HG02623 (cell line): ENCODE results near the gene DMGDH.
A peak's percentile ranks its signal among the peaks of the same experiment; 100 is the strongest.
"Not testable (repeated sequence)": the region's sequence is repeated elsewhere in the genome, so short reads cannot be mapped to it uniquely, and the experiment has no call there.

Experiments
- ATAC-seq: cut with Tn5 transposase; IDR thresholded peaks from one replicate; pipeline ENCODE4 v1.9.1; 2021; ENCODE audit warnings: moderate library complexity; ENCODE audit not compliant: unreplicated experiment

DMGDH gene

DNA sequence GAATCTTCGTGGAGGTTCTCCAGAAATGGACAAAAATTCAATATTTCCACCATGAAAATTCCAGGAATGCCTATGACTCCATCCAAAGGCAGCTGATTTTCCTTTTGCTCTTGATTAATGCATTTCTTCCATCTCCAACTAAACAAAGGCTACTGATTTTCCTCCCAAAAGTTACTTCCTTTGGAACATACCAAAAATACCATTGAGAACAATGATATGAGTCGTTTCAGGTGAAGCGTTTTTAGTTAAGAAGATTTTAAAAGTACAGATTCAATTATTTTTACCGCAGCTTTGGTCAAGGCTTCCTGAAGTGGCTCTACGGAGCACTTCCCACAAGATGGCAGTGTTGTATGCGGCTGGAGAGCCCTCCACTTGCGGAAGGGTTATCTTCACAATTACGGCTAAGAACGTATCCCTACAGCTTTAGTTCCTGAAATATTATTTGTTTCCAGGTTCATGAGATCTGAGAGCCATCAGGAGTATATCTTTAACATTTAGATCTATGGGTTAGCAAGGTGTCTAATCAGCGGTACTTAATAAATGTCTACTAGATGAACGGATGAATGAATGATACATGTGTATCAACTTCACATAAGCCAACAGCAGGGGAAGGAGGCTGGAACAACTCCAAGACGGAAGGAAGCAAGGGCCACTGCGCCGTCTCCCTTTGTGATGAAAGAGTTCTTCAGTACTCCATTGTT, 48.5 kb downstream of the DMGDH start:
- ATAC-seq: no peak

DNA sequence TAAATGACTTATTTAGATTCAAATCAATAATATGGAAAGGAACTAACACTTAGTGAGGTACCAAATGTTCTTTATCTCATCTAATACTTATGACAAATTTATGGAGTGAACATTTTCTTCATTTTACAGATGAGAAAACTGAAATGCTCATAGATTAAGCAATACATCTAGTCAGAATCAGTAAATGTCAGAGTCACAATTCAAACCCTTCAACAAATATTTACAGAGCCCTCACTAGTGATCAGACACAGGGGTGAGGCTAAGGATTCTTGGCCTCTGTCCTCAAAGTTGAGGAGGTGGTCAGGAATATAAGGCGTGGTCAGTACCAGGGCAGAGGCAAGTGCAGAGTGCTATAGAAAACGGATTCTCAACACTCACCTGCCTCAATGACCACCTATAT, 54.8 kb downstream of the DMGDH start:
- ATAC-seq: no peak

DNA sequence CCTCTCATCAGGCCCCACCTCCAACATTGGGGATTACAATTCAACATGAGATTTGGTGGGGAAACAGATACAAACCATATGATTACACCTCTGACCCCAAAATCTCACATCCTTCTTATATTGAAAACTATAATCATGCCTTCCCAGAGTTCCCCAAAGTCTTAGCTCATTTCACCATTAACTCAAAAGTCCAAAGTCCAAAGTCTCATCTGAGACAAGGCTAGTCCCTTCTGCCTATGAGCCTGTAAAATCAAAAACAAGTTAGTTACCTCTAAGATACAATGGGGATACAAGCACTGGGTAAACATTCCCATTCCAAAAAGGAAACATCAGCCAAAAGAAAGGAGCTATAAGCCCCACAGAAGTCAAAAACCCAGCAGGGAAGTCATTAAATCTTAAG, 57.6 kb downstream of the DMGDH start:
- no peak for ATAC-seq

- no peak for ATAC-seq
Measured at GRCh38 chr5:79011219-79011836, 58.1 kb downstream of the DMGDH start.

DNA sequence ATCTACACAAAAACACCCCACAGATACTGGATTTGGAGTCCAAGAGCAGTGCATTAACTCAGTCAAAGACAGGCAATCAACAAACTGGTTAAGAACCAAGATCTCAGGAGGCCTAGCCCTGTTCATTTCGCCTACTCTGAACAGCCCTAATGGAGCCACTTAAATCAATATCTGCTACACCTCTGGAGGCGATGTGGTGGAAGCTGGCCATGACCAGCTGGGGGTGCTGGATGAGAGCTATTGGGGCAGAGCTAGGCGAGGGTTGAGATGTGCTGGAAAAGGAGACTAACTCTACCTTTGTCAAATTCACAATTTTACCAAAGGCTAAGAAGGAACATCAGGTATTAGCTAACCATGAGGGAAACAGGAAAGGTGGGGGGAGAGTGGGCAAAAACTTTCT, 61.1 kb downstream of the DMGDH start:
- ATAC-seq: no peak

GRCh38 chr5:79007872-79008271, 61.6 kb downstream of the DMGDH start:
- no peak for ATAC-seq

- no peak for ATAC-seq
Measured at GRCh38 chr5:79005936-79006631, 63.4 kb downstream of the DMGDH start.

- no peak for ATAC-seq
Measured at GRCh38 chr5:79005151-79005550, 64.3 kb downstream of the DMGDH start.

DNA sequence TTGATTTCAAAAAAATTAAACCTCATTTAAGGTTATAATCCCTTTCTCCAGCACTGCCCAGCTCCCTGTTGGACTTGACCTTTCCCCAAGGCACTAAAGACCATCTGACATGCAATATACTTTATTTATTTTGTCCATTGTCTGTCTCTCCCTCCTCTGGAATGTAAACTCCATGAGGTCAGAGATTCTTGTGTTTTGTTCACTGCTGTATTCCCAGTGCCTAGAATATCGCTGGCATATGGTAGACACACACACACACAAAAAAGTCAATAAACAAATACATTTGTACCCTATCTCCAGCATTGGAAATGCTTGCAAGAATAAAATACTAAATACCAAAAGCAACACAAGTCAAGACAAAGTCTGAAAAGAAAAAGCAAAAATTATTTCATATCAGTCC, 67.1 kb downstream of the DMGDH start:
- ATAC-seq: no peak

DNA sequence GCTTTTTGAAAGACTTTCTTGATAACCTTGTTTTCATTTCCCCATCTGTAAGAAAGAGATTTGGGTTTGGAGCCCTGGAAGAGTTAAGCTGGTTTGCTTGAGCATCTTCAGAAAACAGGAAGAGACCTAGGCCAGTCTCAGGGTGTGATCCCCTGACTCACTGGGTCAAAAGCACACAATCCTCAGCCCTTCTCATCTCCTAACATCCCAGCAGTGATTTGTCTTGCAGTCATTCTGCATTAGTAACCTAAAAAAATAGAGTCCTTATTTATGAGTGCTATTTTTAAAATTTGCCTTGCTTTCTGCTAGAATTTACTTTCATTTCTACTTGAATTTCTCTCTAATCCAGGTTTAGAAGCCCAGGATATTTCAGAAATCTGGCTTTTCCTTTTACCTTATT, 68.0 kb downstream of the DMGDH start:
- ATAC-seq: no peak

- ATAC-seq: no peak
Measured at GRCh38 chr5:78997090-78997489, 72.4 kb downstream of the DMGDH start.

DNA sequence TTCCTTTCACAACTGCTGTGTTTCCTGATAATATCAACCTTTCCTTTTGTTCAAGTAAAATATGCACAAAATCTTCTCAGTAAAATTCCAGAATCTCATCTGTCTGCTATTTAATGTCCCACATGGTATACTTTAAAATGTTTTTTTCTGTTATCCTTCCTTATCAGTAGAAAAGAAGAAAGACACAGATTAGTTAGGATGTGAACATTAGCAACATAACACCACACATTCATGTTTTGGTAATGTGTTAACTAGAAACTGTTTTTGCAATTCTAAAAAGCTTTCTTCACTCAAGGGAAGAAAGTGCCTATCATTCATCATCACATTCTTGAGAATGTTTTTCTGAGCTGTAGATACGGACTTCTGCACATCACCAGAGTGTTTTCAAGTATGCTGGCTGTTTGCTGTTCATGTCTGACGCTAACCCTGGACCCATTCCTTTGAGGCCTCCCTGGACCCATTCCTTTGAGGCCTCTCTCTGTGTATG, 73.9 kb downstream of the DMGDH start:
- ATAC-seq: no peak

DNA sequence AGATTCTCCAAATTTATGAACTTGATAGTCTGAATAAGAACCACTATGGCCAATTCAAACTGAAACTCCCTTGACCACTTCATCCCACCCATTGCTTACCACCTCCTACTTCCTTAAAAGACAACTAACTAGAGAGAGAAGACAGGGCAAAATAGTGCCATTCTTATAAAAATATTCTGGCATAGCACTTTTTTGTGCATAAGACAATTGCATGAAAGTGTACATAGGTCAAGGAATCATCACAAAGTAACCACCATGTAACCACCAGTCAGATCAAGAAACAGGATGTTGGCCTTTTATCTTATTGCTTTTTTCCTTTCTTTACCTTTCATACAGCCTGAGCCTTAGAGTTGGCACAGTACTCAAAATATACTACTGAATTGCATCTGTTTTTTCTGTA, 76.3 kb downstream of the DMGDH start:
- no peak for ATAC-seq

DNA sequence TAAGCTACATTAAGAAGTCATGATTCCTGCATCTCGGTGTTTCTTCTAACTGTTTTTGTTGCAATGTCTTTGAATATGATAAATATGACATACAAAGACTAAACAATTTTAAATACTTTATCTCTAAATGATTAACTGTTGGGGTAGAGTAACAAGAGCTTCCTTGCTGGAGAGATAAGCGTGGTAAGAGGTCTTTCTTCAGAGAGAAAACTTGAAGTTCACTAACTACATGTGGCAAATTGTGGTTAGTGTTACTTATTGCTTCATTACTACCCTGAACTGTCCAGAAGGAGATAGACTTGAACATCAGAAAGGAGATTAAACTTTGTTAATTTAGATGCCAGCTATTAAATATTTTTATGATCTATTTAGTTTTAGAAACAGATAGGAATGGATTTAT, 77.3 kb downstream of the DMGDH start:
- no peak for ATAC-seq

GRCh38 chr5:78989080-78989479, 80.4 kb downstream of the DMGDH start:
- no peak for ATAC-seq

DNA sequence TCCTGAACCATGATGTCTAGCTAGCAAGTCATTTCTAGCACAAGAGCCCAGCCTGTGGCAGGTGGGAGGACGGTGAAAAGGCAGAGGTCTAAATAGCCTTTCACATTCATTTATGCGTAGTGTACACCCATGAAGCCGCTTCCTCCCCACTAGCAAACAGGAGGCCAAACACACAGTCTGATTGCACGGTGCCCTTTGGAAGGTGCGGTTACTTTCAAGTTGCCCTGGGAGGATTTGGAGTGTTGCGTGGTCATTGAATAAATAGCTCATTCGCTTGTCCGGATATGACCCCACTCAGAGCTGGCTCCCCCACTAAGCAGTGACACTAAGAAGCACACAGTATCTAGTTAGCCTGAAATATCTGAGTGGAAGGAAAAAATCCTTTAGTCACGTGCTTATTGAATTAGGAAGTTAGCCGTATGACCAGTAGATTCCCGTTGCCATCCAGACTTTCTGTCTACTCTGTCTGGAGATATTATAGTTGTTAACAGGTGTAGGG, 83.7 kb downstream of the DMGDH start:
- peak; percentile 40 for ATAC-seq

DNA sequence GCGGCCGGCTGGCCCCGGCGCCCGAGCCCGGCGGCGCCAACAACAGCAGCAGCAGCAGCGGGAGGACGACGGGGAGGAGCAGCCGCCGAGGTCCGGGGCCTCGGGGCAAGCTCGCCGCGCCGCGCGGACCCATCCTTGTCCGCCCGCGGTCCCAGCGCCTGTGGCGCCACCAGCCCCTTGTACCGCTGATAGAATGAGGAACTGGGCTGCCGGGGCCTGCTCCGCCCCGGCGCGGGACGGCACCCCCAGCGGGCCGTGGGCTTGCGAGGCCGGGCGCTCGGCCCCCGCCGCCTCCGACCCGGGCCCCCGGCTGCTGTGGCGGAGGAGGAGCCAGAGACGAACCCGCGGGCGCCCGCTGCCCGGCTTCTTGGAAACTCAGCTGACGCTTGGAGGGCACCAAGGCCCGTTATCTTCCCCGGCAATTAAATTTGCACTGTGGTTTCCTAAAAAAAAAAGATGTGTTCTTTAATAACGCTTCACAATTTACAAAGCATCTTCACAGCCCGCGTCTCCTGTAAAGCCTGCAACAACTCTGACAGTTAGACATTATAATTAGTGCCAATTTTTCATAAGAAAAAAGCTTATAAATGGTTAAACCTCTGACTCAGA, 84.3 kb downstream of the DMGDH start, which contains the start of gene ARSB:
Gene ARSB, minus strand, starts transcription at position 195 of the 609 bp plus-strand sequence. Its CDS starts 62 bp downstream, at position 133.
- ATAC-seq: peak; percentile 34

DNA sequence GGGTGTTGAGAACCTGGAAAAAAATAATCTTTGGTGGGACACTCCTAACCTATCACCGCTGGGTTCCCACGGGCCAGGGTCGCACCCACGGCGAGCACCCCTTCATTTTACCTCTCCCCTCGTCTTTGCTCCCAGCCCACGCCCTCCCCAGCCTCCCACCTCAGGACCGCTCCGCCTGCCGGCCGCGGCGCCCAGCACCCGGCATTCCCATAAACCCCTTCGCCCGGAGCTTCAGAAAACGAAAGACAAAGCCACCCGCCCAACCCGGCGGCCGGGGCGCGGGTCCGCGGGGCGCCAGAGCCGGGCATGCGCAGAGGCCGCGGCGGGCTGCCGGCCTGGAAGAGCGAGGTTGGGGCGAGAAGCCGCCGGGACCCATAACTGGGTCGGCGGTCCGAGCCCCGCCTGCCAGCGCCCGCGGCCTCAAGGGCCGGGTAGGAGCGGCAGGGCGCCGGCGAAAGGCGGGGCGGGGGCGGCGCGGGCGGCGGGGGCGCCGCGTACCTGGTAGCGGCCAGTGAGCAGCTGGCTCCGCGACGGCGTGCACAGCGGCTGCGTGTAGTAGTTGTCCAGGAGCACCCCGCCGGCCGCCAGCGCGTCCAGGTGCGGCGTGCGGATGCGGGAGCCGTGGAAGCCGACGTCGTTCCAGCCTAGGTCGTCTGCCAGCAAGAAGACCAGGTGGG, 84.9 kb downstream of the DMGDH start:
- peak; percentile 50 for ATAC-seq

DNA sequence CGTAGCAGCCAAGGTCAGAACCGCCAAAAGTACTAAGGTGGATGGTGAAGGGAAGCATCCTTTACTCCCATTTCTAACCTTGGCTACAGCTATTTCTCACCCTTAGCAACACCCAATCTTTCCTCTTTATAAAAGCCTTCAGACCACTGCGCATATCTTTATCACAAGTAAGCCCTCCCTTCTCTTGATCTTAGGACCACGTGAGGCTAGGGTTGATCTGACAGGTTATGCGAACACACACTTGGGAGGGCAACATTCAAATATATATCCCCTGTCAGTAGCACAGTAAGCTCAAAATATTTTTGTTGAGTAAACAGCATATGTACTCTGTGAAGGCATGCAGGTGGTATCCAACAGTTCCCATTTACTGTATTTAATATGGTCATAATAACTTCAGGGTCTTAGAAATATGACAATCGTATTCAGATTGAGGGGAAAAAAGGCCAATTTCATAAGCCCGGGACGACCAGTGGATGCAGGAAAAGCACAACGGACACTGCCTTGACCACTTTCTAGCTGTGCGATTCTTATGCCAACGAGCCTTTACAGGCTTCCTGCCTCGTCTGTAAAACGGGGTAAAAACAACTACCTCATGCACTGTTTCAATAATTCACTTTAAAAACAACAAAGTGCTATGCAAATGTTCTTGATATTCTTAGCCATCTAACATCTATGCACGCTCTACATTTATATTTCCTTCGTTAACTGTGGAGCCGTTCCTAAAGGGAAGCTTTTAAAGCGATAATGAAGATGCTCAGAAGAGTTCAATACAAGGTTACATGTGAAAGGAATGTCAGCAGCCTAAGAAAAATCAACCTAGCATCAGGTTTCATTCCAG, 85.7 kb downstream of the DMGDH start:
- ATAC-seq: no peak

DNA sequence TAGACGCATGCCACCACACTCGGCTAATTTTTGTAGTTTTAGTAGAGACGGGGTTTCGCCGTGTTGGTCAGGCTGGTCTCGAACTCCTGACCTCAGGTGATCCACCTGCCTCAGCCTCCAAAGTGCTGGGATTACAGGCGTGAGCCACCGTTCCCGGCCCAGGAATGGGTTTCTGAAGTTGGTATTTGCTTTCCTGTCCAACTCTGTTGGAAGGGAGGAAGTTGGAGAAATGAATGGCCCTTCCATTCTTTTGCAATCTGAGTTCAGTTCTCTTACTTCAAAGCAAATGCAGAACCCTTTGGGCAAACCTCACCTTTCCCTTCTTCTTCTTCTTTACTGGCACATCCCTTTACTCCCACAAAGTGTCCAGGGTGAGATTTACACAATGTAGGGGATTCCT, 86.3 kb downstream of the DMGDH start:
- not testable (repeated sequence) for ATAC-seq
